Measurements from ENCODE around the gene HEATR3. TPM values are rescaled to one million over a fixed set of nuclear protein-coding genes. Genes with fewer than 3 reads are reported as not detected.

HEATR3 gene
- total and polyA plus RNA-seq, 11 donors = 2.4 to 21.2 (median 11.8) TPM

DNA sequence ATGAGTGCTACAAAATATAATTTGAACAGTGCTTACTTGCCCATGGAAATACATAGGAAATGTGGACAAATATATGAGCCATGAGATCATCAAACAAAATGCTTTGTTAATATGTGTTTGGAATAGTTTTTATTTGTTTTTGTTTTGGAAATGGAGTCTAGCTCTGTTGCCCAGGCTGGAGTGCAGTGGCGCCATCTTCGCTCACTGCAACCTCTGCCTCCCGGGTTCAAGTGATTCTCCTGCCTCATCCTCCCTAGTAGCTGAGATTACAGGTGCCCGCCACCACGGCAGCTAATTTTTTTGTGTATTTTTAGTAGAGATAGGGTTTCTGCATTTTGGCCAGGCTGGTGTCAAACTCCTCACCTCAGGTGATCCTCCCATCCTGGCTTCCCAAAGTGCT lies 37.9 kb upstream of the HEATR3 start:
- H3K9me3 ChIP-seq = no peaks in the 10 kb centered on the region
- H3K27ac ChIP-seq = no peak overlapping the region
- intact Hi-C loops (cut with DNase I) = loop anchor here in 9 of 10 donors (5.0 to 10.0 kb wide), 7 partner anchors 39 to 637 kb away; partner anchors contain the start of genes BRD7 (in 4 of the 9) and HEATR3 (in 1 of the 9)
- no peaks in the 10 kb centered on the region for H3K27me3 ChIP-seq
- H3K4me3 ChIP-seq = no peak overlapping the region
- H3K4me1 ChIP-seq = peaks cover 0 to 23% (median 16%) of the 10 kb centered on the region in 12 donors
- peaks cover 0 to 51% (median 40%) of the 10 kb centered on the region in 9 donors for H3K36me3 ChIP-seq
- no peak for ATAC-seq
- TF ChIP-seq, protein P1, sequence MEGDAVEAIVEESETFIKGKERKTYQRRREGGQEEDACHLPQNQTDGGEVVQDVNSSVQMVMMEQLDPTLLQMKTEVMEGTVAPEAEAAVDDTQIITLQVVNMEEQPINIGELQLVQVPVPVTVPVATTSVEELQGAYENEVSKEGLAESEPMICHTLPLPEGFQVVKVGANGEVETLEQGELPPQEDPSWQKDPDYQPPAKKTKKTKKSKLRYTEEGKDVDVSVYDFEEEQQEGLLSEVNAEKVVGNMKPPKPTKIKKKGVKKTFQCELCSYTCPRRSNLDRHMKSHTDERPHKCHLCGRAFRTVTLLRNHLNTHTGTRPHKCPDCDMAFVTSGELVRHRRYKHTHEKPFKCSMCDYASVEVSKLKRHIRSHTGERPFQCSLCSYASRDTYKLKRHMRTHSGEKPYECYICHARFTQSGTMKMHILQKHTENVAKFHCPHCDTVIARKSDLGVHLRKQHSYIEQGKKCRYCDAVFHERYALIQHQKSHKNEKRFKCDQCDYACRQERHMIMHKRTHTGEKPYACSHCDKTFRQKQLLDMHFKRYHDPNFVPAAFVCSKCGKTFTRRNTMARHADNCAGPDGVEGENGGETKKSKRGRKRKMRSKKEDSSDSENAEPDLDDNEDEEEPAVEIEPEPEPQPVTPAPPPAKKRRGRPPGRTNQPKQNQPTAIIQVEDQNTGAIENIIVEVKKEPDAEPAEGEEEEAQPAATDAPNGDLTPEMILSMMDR (IDR thresholded peaks at IDR 0.05) = no peak
- no peak for TF ChIP-seq POLR2A (IDR thresholded peaks at IDR 0.05)
- no peak for DNase-seq
- WGBS, 4 donors = 93 to 97% (median 96%) methylated on average over 5 of the region's 5 CpGs

DNA sequence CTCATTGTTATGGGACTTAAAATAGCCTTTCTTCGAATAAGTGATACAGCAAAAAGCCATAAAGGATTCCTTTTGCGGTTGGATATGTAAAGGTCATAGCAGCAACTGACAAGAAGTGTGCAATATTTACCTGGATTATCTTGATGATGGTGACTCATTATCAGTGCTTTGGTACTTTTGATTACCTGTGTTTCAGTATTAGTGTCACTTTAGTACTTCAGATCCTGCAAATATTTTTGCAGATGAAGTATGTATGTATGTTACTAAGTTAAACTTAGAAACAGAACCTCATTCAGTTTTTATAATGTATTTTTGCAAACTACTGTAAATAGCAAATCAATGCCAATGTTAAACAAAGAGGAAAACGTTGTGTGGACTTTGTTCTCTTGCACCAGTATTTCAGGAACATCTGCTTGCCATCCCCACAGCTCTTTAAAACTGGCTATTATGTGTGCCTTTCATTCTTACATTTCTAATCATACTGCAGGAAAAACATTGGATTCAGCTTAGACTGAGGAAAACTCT lies 30.2 kb upstream of the HEATR3 start:
- no peaks in the 10 kb centered on the region for H3K27me3 ChIP-seq
- intact Hi-C loops (cut with DNase I) = loop anchor here in 1 of 10 donors (10.0 kb wide), 1 partner anchor 319 kb away; no protein-coding TSS in a partner anchor
- peaks cover 0 to 76% (median 69%) of the 10 kb centered on the region in 9 donors for H3K36me3 ChIP-seq
- no peak overlapping the region for H3K27ac ChIP-seq
- WGBS, 4 donors = 83 to 93% (median 86%) methylated on average over 3 of the region's 3 CpGs
- ATAC-seq (no peak), DNase-seq (no peak)
- H3K9me3 ChIP-seq = no peaks in the 10 kb centered on the region
- no peak for TF ChIP-seq POLR2A (IDR thresholded peaks at IDR 0.05)
- TF ChIP-seq, protein P1 (IDR thresholded peaks at IDR 0.05) = no peak
- no peak overlapping the region for H3K4me3 ChIP-seq
- H3K4me1 ChIP-seq = peaks cover 0 to 39% (median 0%) of the 10 kb centered on the region in 12 donors

DNA sequence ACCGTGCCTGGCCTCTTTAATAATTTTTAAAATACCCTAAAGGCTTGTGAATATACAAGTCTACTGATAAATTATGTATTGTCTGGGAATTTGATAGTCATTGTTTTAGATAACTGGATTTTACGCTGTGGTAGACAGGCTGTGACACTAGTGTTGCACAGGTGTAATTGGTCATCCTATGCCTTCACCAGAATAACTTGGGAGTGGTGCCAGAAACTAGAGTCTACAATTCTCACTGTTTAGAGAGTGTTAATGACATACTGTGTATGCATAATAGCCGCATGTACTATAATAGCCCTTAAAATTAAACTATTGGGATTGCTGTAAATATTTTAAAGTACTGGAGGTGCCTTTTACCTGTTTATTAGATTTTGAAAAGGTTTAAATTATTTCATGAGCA lies 29.3 kb upstream of the HEATR3 start:
- no peak for DNase-seq
- intact Hi-C loops (cut with DNase I) = loop anchor here in 1 of 10 donors (10.0 kb wide), 1 partner anchor 318 kb away; no protein-coding TSS in a partner anchor
- no peak for TF ChIP-seq POLR2A (IDR thresholded peaks at IDR 0.05)
- TF ChIP-seq, protein P1 (IDR thresholded peaks at IDR 0.05) = no peak
- Histone ChIP-seq H3K4me1 (peaks cover 0 to 41% (median 0%) of the 10 kb centered on the region in 12 donors), H3K27ac (peak overlapping the region in 1 of 12 donors; percentile 87), H3K9me3 (no peaks in the 10 kb centered on the region), H3K4me3 (no peak overlapping the region), H3K36me3 (peaks cover 0 to 67% (median 60%) of the 10 kb centered on the region in 9 donors), H3K27me3 (no peaks in the 10 kb centered on the region)
- no peak for ATAC-seq
- WGBS, 4 donors = 93 to 96% (median 94%) methylated on average over 3 of the region's 3 CpGs

DNA sequence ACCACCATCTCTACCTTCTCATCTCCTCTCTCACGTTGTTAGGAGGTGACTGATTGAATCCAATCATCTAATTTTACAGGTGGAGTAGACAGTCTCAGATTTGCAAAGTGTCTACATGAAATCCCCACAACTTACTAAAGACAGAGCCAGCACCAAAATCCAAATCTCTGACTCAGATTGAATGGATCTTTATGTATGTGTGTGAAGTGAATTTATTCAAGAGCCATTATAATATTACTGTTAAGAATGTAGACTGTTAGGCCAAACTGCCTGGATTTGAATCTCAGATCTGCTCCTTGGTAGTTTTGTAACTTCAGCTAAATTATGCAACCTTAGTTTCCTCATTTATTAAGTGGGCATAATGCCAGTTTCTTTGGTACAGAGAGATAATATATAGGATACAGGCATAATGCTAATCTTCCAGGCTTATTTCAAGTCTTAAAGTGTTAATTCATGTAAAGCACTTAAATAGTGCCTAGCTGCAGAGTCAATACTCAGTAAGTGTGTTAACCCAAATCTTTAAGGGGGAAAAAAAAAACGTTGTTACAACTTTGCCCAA lies 28.0 kb upstream of the HEATR3 start:
- peak overlapping the region in 3 of 12 donors; percentile 4 to 87 (median 11) for H3K27ac ChIP-seq

More for the DNA sequence above, 28.0 kb upstream of the HEATR3 start:
- H3K4me1 ChIP-seq = peaks cover 0 to 41% (median 0%) of the 10 kb centered on the region in 12 donors
- no peaks in the 10 kb centered on the region for H3K9me3 ChIP-seq
- H3K27me3 ChIP-seq = no peaks in the 10 kb centered on the region
- H3K4me3 ChIP-seq = no peak overlapping the region
- peaks cover 0 to 54% (median 47%) of the 10 kb centered on the region in 9 donors for H3K36me3 ChIP-seq
- intact Hi-C loops (cut with DNase I) = loop anchor here in 1 of 10 donors (10.0 kb wide), 1 partner anchor 317 kb away; no protein-coding TSS in a partner anchor
- TF ChIP-seq POLR2A (IDR thresholded peaks at IDR 0.05) = no peak
- TF ChIP-seq, protein P1 (IDR thresholded peaks at IDR 0.05) = no peak
- no peak for DNase-seq
- WGBS, 4 donors = 53 to 74% (median 61%) methylated on average over 2 of the region's 2 CpGs
- peak in 3 of 4 donors; percentile 15 to 39 (median 32) for ATAC-seq

Data from heart left ventricle (tissue), 16 donors.